ENCODE results near the gene GATAD2B.

The GATAD2B gene

DNA sequence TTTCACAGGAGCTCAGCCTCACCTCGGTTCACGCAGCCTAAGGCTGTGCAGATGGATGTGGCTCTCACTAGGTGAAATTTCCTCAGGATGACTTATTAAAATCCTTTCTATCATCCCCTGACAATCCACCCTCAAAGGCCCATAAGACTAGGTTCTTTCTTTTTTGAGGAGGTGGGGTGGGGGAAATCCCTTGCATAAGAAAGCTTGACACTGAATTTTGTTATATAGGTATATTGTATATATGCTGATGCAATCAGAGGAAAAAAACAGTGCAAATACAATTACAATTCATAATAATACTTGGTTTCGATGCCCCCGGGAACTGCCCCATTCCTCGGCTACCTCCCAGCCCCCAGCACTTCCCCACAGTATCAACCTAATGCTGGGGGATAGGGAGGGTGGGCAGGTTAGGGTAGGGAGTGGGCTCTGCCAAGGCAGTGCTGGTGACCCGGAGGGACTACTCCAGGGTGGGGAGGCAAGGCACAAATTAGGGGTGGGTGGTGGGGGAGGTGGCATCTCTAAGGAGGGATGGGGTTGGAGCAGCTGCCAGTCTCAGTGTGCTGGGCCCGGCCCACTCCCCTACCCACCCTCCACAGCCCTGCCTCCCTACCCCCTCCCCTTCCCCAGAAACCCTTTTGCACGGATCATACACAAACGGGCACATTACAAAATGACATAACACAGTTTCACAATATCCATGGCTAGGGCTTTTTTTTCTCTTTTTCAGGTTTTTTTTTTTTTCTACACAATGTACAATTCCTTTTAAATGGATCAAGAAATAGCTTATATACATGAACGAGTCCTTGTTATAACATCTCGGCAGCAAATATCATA, 116.7 kb downstream of the GATAD2B start:
- H3K27ac ChIP-seq (ENCODE audit: low read depth, low read length), result no peak overlapping the region
- no peaks in the 10 kb centered on the region for H3K27me3 ChIP-seq (ENCODE audit: control insufficient read depth in 1 of 2, insufficient read depth in 2 of 2, low read length in 2 of 2)
- H3K4me3 ChIP-seq (ENCODE audit: low read depth in 1 of 2, low read length in 2 of 2), result no peak overlapping the region
- no peak overlapping the region for H3K9ac ChIP-seq (ENCODE audit: low read length)
- H3K36me3 ChIP-seq (ENCODE audit: insufficient read depth, low read length), result peaks cover 32% of the 10 kb centered on the region
- no peaks in the 10 kb centered on the region for H3K4me1 ChIP-seq (ENCODE audit: insufficient read depth, low read length)
- no peaks in the 10 kb centered on the region for H3K9me3 ChIP-seq (ENCODE audit: low read length)

DNA sequence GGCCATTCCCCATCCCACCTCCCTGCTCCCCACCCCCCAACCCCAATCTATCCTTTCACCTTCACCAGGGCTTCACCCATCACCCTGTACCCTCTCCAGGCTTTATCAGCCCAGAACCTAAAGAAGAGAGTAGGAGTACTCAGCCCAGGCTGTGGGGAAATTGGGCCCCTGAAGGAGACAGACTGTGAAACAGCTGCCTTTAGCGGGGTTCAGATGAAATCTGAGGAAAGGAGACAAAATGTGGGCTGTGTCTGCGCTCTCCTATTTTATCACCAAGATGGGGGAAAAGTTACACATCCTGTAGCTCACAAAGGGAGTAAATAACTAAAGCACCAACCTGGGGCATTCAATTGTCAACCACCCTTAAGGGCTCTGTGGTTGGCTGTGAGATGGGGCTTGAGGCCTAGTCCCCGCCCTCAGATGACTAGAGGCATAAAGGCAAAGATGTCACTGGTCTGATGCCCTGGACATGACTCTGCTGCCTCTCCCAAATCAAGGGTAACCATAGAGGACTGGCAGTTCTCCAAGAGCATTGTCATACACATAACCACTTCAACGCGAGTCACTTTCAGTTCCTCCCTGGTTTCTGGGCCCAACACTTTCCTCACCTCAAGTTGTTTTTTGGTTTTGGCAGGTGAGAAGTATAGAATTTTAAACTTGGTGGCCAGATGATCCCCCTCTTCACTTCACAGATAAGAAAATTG, 117.6 kb downstream of the GATAD2B start:
- Histone ChIP-seq H3K36me3 (ENCODE audit: insufficient read depth, low read length) (peaks cover 28% of the 10 kb centered on the region), H3K9me3 (ENCODE audit: low read length) (no peaks in the 10 kb centered on the region), H3K4me1 (ENCODE audit: insufficient read depth, low read length) (no peaks in the 10 kb centered on the region), H3K27ac (ENCODE audit: low read depth, low read length) (no peak overlapping the region), H3K27me3 (ENCODE audit: control insufficient read depth in 1 of 2, insufficient read depth in 2 of 2, low read length in 2 of 2) (no peaks in the 10 kb centered on the region), H3K9ac (ENCODE audit: low read length) (no peak overlapping the region), H3K4me3 (ENCODE audit: low read depth in 1 of 2, low read length in 2 of 2) (no peak overlapping the region)

DNA sequence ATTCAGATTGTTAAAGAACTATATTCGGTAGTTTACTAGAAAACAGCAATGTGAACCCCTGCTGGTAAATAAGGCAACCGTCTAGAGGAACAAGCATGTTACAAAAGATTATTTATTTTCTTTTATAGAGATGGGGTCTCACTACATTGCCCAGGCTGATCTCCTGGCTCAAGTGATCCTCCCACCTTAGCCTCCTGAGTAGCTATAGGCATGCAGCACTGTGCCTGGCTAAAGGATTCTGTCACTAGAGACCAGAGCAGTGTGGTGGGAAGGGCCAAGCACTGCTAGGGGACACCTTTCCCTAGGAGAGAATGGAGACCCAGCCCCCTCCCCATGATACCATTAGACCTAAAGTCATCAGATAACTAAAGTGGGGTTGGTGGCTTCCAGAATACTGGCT, 118.7 kb downstream of the GATAD2B start:
- Histone ChIP-seq H3K27ac (ENCODE audit: low read depth, low read length) (no peak overlapping the region), H3K9ac (ENCODE audit: low read length) (no peak overlapping the region), H3K36me3 (ENCODE audit: insufficient read depth, low read length) (peaks cover 17% of the 10 kb centered on the region), H3K27me3 (ENCODE audit: control insufficient read depth in 1 of 2, insufficient read depth in 2 of 2, low read length in 2 of 2) (no peaks in the 10 kb centered on the region), H3K9me3 (ENCODE audit: low read length) (no peaks in the 10 kb centered on the region), H3K4me1 (ENCODE audit: insufficient read depth, low read length) (no peaks in the 10 kb centered on the region), H3K4me3 (ENCODE audit: low read depth in 1 of 2, low read length in 2 of 2) (no peak overlapping the region)

DNA sequence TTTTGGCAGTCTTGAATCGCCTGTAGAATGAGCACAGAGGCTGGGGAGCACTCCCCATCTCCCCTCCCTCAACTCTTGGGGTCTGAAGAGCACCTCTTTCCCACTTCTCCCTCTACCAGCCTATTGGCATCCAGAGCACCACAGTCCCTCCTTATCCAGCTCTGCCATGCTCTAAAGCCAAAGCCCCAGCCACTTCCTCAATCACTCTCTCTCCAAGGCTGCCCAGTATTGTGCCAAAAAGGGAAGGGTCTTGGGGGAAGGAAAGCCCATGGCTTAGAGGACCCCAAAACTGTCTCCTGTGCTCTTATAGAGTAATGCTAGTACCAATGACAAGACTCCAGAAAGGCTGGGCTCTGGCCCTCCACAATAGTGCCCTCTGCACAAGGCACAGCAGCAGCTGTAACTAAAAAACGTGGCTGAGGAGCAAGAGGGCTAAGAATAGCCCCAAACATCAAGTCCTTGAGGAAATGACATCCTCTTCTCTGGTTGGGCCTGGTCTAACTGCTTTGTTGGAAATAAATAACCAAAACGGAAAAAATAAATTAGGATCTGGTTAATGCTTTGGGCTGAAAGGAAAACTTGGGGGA, 119.2 kb downstream of the GATAD2B start:
- H3K36me3 ChIP-seq (ENCODE audit: insufficient read depth, low read length), result peaks cover 13% of the 10 kb centered on the region
- H3K4me3 ChIP-seq (ENCODE audit: low read depth in 1 of 2, low read length in 2 of 2), result no peak overlapping the region
- H3K9me3 ChIP-seq (ENCODE audit: low read length), result no peaks in the 10 kb centered on the region
- no peak overlapping the region for H3K9ac ChIP-seq (ENCODE audit: low read length)
- no peaks in the 10 kb centered on the region for H3K4me1 ChIP-seq (ENCODE audit: insufficient read depth, low read length)
- H3K27ac ChIP-seq (ENCODE audit: low read depth, low read length), result no peak overlapping the region
- H3K27me3 ChIP-seq (ENCODE audit: control insufficient read depth in 1 of 2, insufficient read depth in 2 of 2, low read length in 2 of 2), result no peaks in the 10 kb centered on the region

DNA sequence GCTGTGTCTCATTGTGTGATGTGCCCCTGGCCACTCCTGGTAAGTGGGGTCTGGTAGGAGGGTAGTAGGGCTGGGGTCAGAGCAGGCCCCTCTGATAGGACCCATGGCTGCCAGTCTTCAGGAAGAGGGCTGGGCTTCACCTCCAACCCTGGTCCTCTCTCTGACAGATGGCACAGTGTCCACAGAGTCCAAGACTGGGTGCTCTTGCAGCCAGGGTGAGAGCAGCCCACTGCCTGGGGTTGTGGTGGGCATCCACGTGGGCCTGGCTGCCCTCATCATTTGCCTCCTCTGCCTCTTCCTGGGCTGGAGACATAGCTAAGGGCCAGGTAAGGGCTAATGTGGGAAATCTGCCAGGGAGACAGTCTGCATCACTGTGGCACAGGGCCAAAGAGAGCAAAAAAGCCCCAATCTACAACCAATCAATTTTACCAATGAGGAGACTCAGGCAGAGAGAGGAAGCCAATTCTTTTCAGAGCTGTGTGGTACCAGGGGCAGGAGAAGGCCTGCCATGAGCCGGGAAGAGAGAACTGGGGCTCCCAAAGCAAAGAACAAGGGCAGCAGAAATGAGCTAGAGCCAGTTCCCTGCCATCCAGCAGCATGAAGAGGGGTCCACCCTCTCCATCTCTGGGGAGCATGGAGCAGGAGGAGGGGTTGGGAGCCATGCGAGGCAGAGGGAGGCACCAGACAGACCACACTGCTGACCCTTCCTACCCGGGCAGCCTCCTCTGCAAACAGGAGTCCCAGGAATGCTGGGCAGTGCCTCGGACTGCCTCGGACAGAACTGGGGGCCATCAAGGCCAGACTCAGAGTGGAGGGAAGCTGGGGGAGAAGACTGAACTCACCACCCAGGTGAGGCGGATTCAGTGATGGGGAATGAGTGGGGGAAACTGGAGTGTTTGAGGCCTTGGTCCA, 120.7 kb downstream of the GATAD2B start:
- Histone ChIP-seq H3K9me3 (ENCODE audit: low read length) (no peaks in the 10 kb centered on the region), H3K9ac (ENCODE audit: low read length) (no peak overlapping the region), H3K4me1 (ENCODE audit: insufficient read depth, low read length) (no peaks in the 10 kb centered on the region), H3K36me3 (ENCODE audit: insufficient read depth, low read length) (peaks cover under 1% of the 10 kb centered on the region), H3K4me3 (ENCODE audit: low read depth in 1 of 2, low read length in 2 of 2) (no peak overlapping the region), H3K27ac (ENCODE audit: low read depth, low read length) (no peak overlapping the region), H3K27me3 (ENCODE audit: control insufficient read depth in 1 of 2, insufficient read depth in 2 of 2, low read length in 2 of 2) (no peaks in the 10 kb centered on the region)

DNA sequence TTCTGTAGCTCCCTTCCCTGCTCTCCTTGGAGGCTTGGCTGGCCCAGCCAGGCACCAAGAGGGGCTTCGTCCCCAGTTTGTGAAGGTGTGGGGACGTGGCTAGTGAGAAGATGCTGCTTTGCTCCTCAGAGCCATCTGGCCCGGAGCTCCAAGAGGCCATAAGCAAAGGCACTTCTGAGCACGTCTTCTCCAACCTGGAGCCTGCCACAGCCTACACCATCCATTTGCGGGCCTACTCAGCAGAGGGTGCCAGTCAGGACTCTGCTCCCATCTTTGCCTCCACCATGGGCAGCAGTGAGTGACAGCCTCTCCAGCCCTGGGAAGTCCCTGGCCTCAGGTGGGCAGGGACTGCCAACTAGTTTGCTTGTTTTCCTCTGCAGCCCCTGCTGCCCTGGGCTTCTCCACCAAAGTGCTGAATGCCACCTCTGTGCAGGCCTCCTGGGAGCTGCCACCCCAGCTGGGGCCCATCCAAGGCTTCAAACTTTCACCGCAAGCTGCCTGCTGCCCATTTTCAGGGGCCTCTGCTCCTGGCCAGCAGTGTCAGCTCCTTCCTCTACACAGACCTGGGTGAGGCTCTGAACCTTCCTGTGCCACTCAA, 121.6 kb downstream of the GATAD2B start:
- H3K4me3 ChIP-seq (ENCODE audit: low read depth in 1 of 2, low read length in 2 of 2), result no peak overlapping the region
- H3K27ac ChIP-seq (ENCODE audit: low read depth, low read length), result no peak overlapping the region
- no peak overlapping the region for H3K9ac ChIP-seq (ENCODE audit: low read length)
- no peaks in the 10 kb centered on the region for H3K4me1 ChIP-seq (ENCODE audit: insufficient read depth, low read length)
- H3K27me3 ChIP-seq (ENCODE audit: control insufficient read depth in 1 of 2, insufficient read depth in 2 of 2, low read length in 2 of 2), result no peaks in the 10 kb centered on the region
- no peaks in the 10 kb centered on the region for H3K36me3 ChIP-seq (ENCODE audit: insufficient read depth, low read length)
- H3K9me3 ChIP-seq (ENCODE audit: low read length), result no peaks in the 10 kb centered on the region

DNA sequence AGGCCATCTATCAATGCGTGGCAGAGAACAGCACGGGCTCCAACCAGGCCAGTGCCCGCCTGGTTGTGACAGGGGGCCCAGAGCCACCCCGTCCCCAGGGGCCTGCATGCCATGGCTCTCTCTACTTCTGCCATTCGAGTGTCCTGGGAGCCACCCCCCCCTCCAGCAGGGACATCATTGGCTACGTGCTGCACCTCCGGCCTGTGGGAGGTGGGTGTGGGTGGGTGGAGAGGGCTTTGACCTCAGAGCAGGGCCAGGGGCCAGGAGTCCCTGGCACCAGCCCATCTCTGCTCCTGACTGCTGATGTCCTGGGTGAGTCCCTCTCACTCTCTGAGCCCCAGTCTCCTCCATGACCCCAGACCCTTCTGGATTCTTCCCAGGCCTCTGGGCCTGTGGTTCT, 122.3 kb downstream of the GATAD2B start:
- no peak overlapping the region for H3K4me3 ChIP-seq (ENCODE audit: low read depth in 1 of 2, low read length in 2 of 2)
- no peak overlapping the region for H3K27ac ChIP-seq (ENCODE audit: low read depth, low read length)

DNA sequence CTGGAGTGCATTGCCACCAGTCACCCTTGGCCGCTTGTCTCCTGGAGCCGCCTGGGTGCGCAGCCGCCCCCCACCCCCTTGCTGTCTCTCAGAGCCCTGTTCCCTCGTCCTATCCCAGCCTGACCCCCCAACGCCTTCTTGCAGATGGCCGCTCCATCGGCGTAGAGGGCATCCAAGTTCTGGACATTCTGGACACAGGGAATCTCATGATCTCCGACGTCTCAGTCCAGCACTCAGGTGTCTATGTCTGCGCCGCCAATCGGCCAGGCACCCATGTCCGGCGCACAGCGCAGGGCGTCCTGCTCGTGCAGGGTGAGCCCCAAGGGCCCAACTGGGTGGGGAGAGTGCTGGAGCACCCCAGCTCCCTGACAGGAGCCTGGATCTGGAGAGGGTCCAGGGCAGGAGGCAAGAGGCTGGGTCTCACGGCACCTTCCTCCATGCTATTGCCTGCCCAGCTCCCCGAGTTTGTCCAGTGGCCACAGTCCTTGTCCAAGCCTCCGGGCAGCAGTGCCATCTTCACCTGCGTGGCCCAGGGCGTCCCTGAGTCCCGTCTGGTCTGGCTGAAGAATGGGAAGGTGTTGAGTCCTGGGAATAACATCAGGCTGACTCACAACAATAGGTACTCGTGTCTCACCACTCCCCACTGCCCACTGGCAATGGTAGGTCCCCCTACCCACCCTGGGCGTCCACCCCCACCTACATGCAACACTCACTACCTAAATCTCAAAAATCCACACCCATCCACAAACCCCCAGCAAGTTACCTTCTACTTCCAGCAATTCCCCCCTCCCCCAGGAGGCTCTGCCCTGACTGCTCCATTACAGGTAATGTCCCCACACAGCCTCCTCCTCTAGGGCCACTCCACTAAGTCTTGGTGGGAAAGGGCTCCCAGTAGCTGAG, 123.0 kb downstream of the GATAD2B start:
- no peak overlapping the region for H3K9ac ChIP-seq (ENCODE audit: low read length)
- H3K4me1 ChIP-seq (ENCODE audit: insufficient read depth, low read length), result no peaks in the 10 kb centered on the region
- H3K36me3 ChIP-seq (ENCODE audit: insufficient read depth, low read length), result no peaks in the 10 kb centered on the region
- H3K9me3 ChIP-seq (ENCODE audit: low read length), result no peaks in the 10 kb centered on the region
- H3K27ac ChIP-seq (ENCODE audit: low read depth, low read length), result no peak overlapping the region
- no peaks in the 10 kb centered on the region for H3K27me3 ChIP-seq (ENCODE audit: control insufficient read depth in 1 of 2, insufficient read depth in 2 of 2, low read length in 2 of 2)
- H3K4me3 ChIP-seq (ENCODE audit: low read depth in 1 of 2, low read length in 2 of 2), result no peak overlapping the region

More for the DNA sequence above, 122.3 kb downstream of the GATAD2B start:
- Histone ChIP-seq H3K9ac (ENCODE audit: low read length) (no peak overlapping the region), H3K4me1 (ENCODE audit: insufficient read depth, low read length) (no peaks in the 10 kb centered on the region), H3K9me3 (ENCODE audit: low read length) (no peaks in the 10 kb centered on the region), H3K27me3 (ENCODE audit: control insufficient read depth in 1 of 2, insufficient read depth in 2 of 2, low read length in 2 of 2) (no peaks in the 10 kb centered on the region), H3K36me3 (ENCODE audit: insufficient read depth, low read length) (no peaks in the 10 kb centered on the region)

DNA sequence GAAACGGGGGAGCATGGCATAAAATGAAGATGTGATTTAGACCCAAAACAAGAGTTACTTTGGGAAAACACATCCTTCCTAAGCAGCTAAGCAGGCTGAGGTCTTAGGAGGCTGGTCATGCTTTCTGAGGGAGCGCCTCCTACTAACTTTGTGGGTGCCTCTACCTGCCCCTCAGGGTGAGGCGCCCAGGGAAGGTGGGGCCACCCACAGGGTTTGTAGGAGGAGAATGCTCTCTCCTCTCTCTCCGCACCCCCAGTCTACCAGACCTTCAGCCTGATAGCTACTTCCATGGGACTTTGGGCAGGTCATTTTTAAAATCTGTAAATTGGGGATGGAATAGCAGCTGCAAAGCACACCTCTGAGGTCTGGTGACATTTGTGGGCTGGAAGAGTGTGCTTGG, 123.8 kb downstream of the GATAD2B start:
- H3K27ac ChIP-seq (ENCODE audit: low read depth, low read length), result no peak overlapping the region
- H3K27me3 ChIP-seq (ENCODE audit: control insufficient read depth in 1 of 2, insufficient read depth in 2 of 2, low read length in 2 of 2), result no peaks in the 10 kb centered on the region
- H3K4me3 ChIP-seq (ENCODE audit: low read depth in 1 of 2, low read length in 2 of 2), result no peak overlapping the region
- no peaks in the 10 kb centered on the region for H3K4me1 ChIP-seq (ENCODE audit: insufficient read depth, low read length)
- no peaks in the 10 kb centered on the region for H3K36me3 ChIP-seq (ENCODE audit: insufficient read depth, low read length)
- H3K9me3 ChIP-seq (ENCODE audit: low read length), result no peaks in the 10 kb centered on the region
- no peak overlapping the region for H3K9ac ChIP-seq (ENCODE audit: low read length)

DNA sequence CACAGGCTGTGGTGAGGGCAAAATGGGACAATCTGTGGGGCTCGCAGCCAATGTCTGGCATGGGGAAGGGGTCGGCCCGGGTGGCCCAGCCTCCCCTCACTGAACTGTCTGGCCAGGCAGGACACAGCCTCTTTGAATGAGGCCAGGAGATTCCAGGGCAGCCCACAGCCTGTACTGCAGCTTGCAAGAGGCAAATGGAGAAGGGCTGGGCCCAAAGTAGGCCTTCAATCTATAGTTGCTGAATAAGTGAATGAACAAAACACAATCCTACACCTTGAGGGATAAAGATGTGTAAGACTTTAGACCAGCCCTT, 124.3 kb downstream of the GATAD2B start:
- Histone ChIP-seq H3K4me3 (ENCODE audit: low read depth in 1 of 2, low read length in 2 of 2) (no peak overlapping the region), H3K4me1 (ENCODE audit: insufficient read depth, low read length) (no peaks in the 10 kb centered on the region), H3K9me3 (ENCODE audit: low read length) (no peaks in the 10 kb centered on the region), H3K27ac (ENCODE audit: low read depth, low read length) (no peak overlapping the region), H3K9ac (ENCODE audit: low read length) (no peak overlapping the region), H3K36me3 (ENCODE audit: insufficient read depth, low read length) (no peaks in the 10 kb centered on the region), H3K27me3 (ENCODE audit: control insufficient read depth in 1 of 2, insufficient read depth in 2 of 2, low read length in 2 of 2) (no peaks in the 10 kb centered on the region)
